Measurements from ENCODE around the gene SRGAP1. TPM values are rescaled to one million over a fixed set of nuclear protein-coding genes. Genes with fewer than 3 reads are reported as not detected.
"Not testable (repeated sequence)": the region's sequence is repeated elsewhere in the genome, so short reads cannot be mapped to it uniquely, and the experiment has no call there.

Gene SRGAP1
- total RNA-seq, 1 experiment from 2014 or later = 0.10 TPM

GRCh38 chr12:63862187-63862968, 17.9 kb downstream of the SRGAP1 start:
- in situ Hi-C loops (cut with HindIII; ENCODE audit: low sequenced_read_pairs) = no loop called here
- no peak for DNase-seq (ENCODE audit: low spot score)

- no peak for DNase-seq (ENCODE audit: low spot score)
- in situ Hi-C loops (cut with HindIII; ENCODE audit: low sequenced_read_pairs) = no loop called here
These were observed 18.4 kb downstream of the SRGAP1 start for GRCh38 chr12:63862969-63863230.

GRCh38 chr12:63863658-63864453, 19.4 kb downstream of the SRGAP1 start:
- no peak for DNase-seq (ENCODE audit: low spot score)
- in situ Hi-C loops (cut with HindIII; ENCODE audit: low sequenced_read_pairs) = no loop called here

- in situ Hi-C loops (cut with HindIII; ENCODE audit: low sequenced_read_pairs) = no loop called here
- DNase-seq (ENCODE audit: low spot score) = no peak
These were observed 19.9 kb downstream of the SRGAP1 start for GRCh38 chr12:63864454-63864706.

GRCh38 chr12:63865448-63865847, 20.9 kb downstream of the SRGAP1 start:
- in situ Hi-C loops (cut with HindIII; ENCODE audit: low sequenced_read_pairs) = no loop called here
- no peak for DNase-seq (ENCODE audit: low spot score)

GRCh38 chr12:63867053-63867452, 22.6 kb downstream of the SRGAP1 start:
- in situ Hi-C loops (cut with HindIII; ENCODE audit: low sequenced_read_pairs) = no loop called here
- no peak for DNase-seq (ENCODE audit: low spot score)

- DNase-seq (ENCODE audit: low spot score) = no peak
- in situ Hi-C loops (cut with HindIII; ENCODE audit: low sequenced_read_pairs) = no loop called here
These were observed 25.2 kb downstream of the SRGAP1 start for GRCh38 chr12:63869656-63870055.

- in situ Hi-C loops (cut with HindIII; ENCODE audit: low sequenced_read_pairs) = no loop called here
- DNase-seq (ENCODE audit: low spot score) = no peak
These were observed 26.3 kb downstream of the SRGAP1 start for GRCh38 chr12:63870838-63871237.

- in situ Hi-C loops (cut with HindIII; ENCODE audit: low sequenced_read_pairs) = no loop called here
These were observed 30.5 kb downstream of the SRGAP1 start for GRCh38 chr12:63874897-63875480.

GRCh38 chr12:63875703-63876102, 31.2 kb downstream of the SRGAP1 start:
- in situ Hi-C loops (cut with HindIII; ENCODE audit: low sequenced_read_pairs) = no loop called here
- no peak for DNase-seq (ENCODE audit: low spot score)

More at GRCh38 chr12:63874897-63875480, 30.5 kb downstream of the SRGAP1 start:
- no peak for DNase-seq (ENCODE audit: low spot score)

GRCh38 chr12:63876980-63877379, 32.5 kb downstream of the SRGAP1 start:
- in situ Hi-C loops (cut with HindIII; ENCODE audit: low sequenced_read_pairs) = no loop called here
- no peak for DNase-seq (ENCODE audit: low spot score)

- no peak for DNase-seq (ENCODE audit: low spot score)
- in situ Hi-C loops (cut with HindIII; ENCODE audit: low sequenced_read_pairs) = no loop called here
These were observed 33.2 kb downstream of the SRGAP1 start for GRCh38 chr12:63877693-63878092.

- DNase-seq (ENCODE audit: low spot score); in situ Hi-C loops (cut with HindIII; ENCODE audit: low sequenced_read_pairs): not testable (repeated sequence)
These were observed 35.7 kb downstream of the SRGAP1 start for GRCh38 chr12:63880235-63880634.

- DNase-seq (ENCODE audit: low spot score) = no peak
- in situ Hi-C loops (cut with HindIII; ENCODE audit: low sequenced_read_pairs) = no loop called here
These were observed 36.3 kb downstream of the SRGAP1 start for GRCh38 chr12:63880742-63881263.

GRCh38 chr12:63882844-63883243, 38.3 kb downstream of the SRGAP1 start:
- DNase-seq (ENCODE audit: low spot score) = no peak
- in situ Hi-C loops (cut with HindIII; ENCODE audit: low sequenced_read_pairs) = no loop called here

- in situ Hi-C loops (cut with HindIII; ENCODE audit: low sequenced_read_pairs) = no loop called here
- no peak for DNase-seq (ENCODE audit: low spot score)
These were observed 40.9 kb downstream of the SRGAP1 start for GRCh38 chr12:63885401-63885800.

- in situ Hi-C loops (cut with HindIII; ENCODE audit: low sequenced_read_pairs) = no loop called here
- no peak for DNase-seq (ENCODE audit: low spot score)
These were observed 44.6 kb downstream of the SRGAP1 start for GRCh38 chr12:63888908-63889635.

GRCh38 chr12:63889721-63890509, 45.4 kb downstream of the SRGAP1 start:
- in situ Hi-C loops (cut with HindIII; ENCODE audit: low sequenced_read_pairs) = no loop called here
- no peak for DNase-seq (ENCODE audit: low spot score)

GRCh38 chr12:63893170-63893569, 48.7 kb downstream of the SRGAP1 start:
- DNase-seq (ENCODE audit: low spot score) = no peak
- in situ Hi-C loops (cut with HindIII; ENCODE audit: low sequenced_read_pairs) = no loop called here
